Neural progenitor cell (in vitro differentiated cells): ENCODE results near the gene KLHL36.

Source experiments
- CTCF ChIP-seq: fragments of 200-600 bp; sonication (generic); IDR thresholded peaks from 2 replicates; pipeline ENCODE4 v1.5.1; 2017; ENCODE audit warnings: antibody characterized with exemption, mild to moderate bottlenecking
- EZH2phosphoT487 ChIP-seq: fragments of 200-600 bp; sonication (generic); IDR thresholded peaks from 2 replicates; pipeline ENCODE4 v1.6.1; 2017; ENCODE audit warnings: antibody characterized with exemption

- TF ChIP-seq CTCF (no peak), EZH2phosphoT487 (no peak)
Observed at GRCh38 chr16:84629580-84629979, 18.7 kb upstream of the KLHL36 start.
